Heart right ventricle (tissue), 16 donors: ENCODE results near the gene CATSPERE. TPM values are rescaled to one million over a fixed set of nuclear protein-coding genes. Genes with fewer than 3 reads are reported as not detected.

Experiments
- ATAC-seq, 8 donors: fragments of 200-7000 bp; cut with Tn5 transposase; one replicate each; pipeline ENCODE4 v1.9.1; 2020; ENCODE audit warnings: mild to moderate bottlenecking in 8 of 8, moderate library complexity in 8 of 8, moderate number of reproducible peaks in 1 of 8
- DNase-seq, 2 donors: peaks; one replicate each; pipeline ENCODE4 v3.0.0-alpha.2; 2020
- H3K27ac ChIP-seq, 10 donors: fragments of 200-600 bp; sonication (generic) in 2 of 10; one replicate each; pipeline versions ENCODE4 v1.5.0 to v1.8.0; 2020 to 2022; ENCODE audit warnings: mild to moderate bottlenecking in 3 of 10
- H3K27me3 ChIP-seq, 7 donors: fragments of 200-600 bp; one replicate each; pipeline ENCODE4 v1.8.0; 2021 to 2022; ENCODE audit warnings: mild to moderate bottlenecking in 2 of 7
- H3K36me3 ChIP-seq, 9 donors: fragments of 200-600 bp; sonication (generic) in 1 of 9; one replicate each; pipeline versions ENCODE4 v1.5.0 to v1.8.0; 2020 to 2022; ENCODE audit warnings: mild to moderate bottlenecking in 2 of 9
- H3K4me1 ChIP-seq, 9 donors: fragments of 200-600 bp; sonication (generic) in 1 of 9; one replicate each; pipeline versions ENCODE4 v1.5.0 to v1.8.0; 2020 to 2022; ENCODE audit warnings: mild to moderate bottlenecking in 4 of 9
- H3K4me3 ChIP-seq, 10 donors: fragments of 200-600 bp; sonication (generic) in 2 of 10; one replicate each; pipeline versions ENCODE4 v1.5.0 to v1.8.0; 2020 to 2022; ENCODE audit warnings: mild to moderate bottlenecking in 7 of 10, moderate library complexity in 2 of 10
- H3K9me3 ChIP-seq, 11 donors: fragments of 200-600 bp in 10 of 11; sonication (generic) in 2 of 11; one replicate each; pipeline versions ENCODE4 v1.5.0 to v1.8.0; 2013 to 2022; ENCODE audit warnings: mild to moderate bottlenecking in 2 of 11, control low read depth in 1 of 11, moderate library complexity in 1 of 11
- CTCF ChIP-seq, 9 donors: fragments of 200-600 bp; sonication (generic) in 2 of 9; IDR thresholded peaks; one replicate each; pipeline versions ENCODE4 v1.5.0 to v1.8.0; 2021 to 2022; ENCODE audit warnings: antibody characterized with exemption in 9 of 9, mild to moderate bottlenecking in 5 of 9, moderate library complexity in 1 of 9
- WGBS, 2 donors: extraction: QIAGEN DNeasy Blood & Tissue Kit; methylation state at CpG; one replicate each; pipeline ENCODE4 v1.1.7; 2013; ENCODE audit warnings: inconsistent platforms in 1 of 2; 5-methylcytosine and 5-hydroxymethylcytosine counted together
- intact Hi-C, 10 donors: fragments of 100-400 bp; cut with DNase I; formaldehyde crosslinking; loops; one replicate each; pipeline versions ENCODE4 v1.11.1 to v1.14.2; 2022
- polyA plus RNA-seq, 2 donors: library from polyadenylated mRNA; stranded (reverse); fragments of 200-250 nt; gene quantifications; one replicate each; pipeline ENCODE4 v1.2.3, GENCODE V29; 2013
- total RNA-seq, 10 donors: library from RNA; stranded (reverse); fragmentation: NEBNext Ultra II Directional in 3 of 10; extraction: Animal tissue kit (Norgen Biotek cat#: 25700) in 3 of 10; gene quantifications; one replicate each; pipeline versions ENCODE4 v1.2.1 to v1.2.4, GENCODE V29; 2021 to 2023
- donor health status: Arrhythmogenic right ventricular cardiomyopathy.
- donor health status: ischemic (EF 13 %, LVEDD 7.1; RV severe dilation, severe dysfunction).
- donor health status: healthy with polysubstance abuse.
- donor health status: DM: no; HTN: yes; CAD: no.
- donor health status: DM: no; HTN: no; CAD: no.
- donor health status: ischemic (EF 25% LVEDD 6.9; RV normal size, moderate dysfunction).
- donor health status: ischemic (EF 25% LVEDD 5.7; RV mildly dilated, moderate dysfunction).
- donor health status: healthy.
- donor health status: DM: yes; HTN: yes; CAD: no.
- donor health status: Ischemic cardiomyopathy.
- donor health status: ischemic (EF 35%, LVEDD 5.7; RV mildly dilated, moderate dysfunction).
- donor health status: nonischemic (EF 11% LVEDD 7.7; RV severe dilation, severe dysfunction).
- donor health status: DM: yes; HTN: yes; CAD: no.
- donor health status: PGD.
- donor health status: ischemic (EF 29% LVEDD 5.4; RV normal size, mild dysfunction).
- donor health status: nonischemic (EF 23%, LVEDD 6.1; RV moderate dilation, normal function).

CATSPERE gene
- total and polyA plus RNA-seq, 12 donors, result 0.07 to 0.83 (median 0.26) TPM; not detected in 1

DNA sequence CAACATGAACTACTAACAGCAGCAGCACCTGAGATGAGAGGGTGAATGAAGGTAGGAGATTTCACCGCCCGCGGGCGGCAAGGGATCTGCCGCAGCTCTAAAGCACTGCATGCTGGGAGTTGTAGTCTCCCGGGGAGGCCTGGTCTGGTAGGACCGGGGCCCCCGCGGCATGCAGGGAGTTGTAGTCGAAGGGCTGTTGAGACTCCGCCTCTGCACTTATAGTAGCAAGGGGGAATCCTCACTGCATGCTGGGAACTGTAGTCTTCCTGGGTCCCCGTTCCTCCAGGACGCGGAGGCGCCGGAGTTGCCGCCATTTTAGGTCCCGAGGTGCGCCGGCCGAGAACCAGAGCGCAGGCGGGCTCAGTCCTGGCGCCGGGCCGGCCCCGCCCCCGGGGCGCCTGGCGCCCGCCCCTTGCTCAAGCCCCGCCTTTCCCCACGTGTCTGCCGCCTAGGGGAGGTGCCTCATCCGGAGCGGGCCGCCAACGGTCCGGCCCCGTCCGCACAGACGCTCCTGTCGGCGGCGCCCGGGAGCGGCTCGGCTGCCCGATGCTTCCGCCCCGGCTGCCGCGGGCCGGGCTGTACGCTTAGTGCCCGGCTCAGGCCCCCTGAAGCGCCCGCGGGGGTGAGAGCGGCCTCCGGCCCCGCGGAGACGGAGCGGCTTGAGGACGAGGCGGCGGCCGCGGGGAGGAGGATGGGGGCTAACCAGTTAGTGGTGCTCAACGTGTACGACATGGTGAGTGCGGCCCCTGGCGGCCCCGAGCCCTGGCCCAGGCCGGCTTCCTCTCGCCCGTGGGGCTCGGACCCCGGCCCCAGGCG lies 191.8 kb downstream of the CATSPERE start, which contains the start of gene DESI2:
Gene DESI2, plus strand, starts transcription at position 504 of the 816 bp plus-strand sequence. Its CDS starts 188 bp downstream, at position 692.
- intact Hi-C loops, result loop anchor here in 7 of 10 donors (2.0 to 10.0 kb wide), 11 partner anchors 144 to 318 kb away; partner anchors contain the start of genes ADSS2 (in 4 of the 7), CATSPERE (in 1 of the 7), COX20 (in 1 of the 7) and HNRNPU (in 1 of the 7)
- Histone ChIP-seq H3K9me3 (no peaks in the 10 kb centered on the region), H3K27me3 (no peaks in the 10 kb centered on the region), H3K27ac (peak within 1 kb of the TSS; percentile 85 to 99 (median 96)), H3K36me3 (peaks cover 0 to 13% (median 0%) of the 10 kb centered on the region in 9 donors), H3K4me1 (peaks cover 10 to 48% (median 40%) of the 10 kb centered on the region in 9 donors), H3K4me3 (peak within 1 kb of the TSS; percentile 71 to 97 (median 85))
- peak; percentile 96 to 99 (median 98) for ATAC-seq
- 0% methylated on average over 81 of the region's 81 CpGs for WGBS, 2 donors
- peak; percentile 30 to 80 (median 55) for TF ChIP-seq CTCF (IDR thresholded peaks at IDR 0.05)
- DNase-seq, result peak; percentile 97 to 99

GRCh38 chr1:244653439-244654107 lies 192.5 kb downstream of the CATSPERE start:
- peak overlapping the region; percentile 85 to 99 (median 96) for H3K27ac ChIP-seq
- no peak for DNase-seq
- H3K4me3 ChIP-seq, result peak overlapping the region; percentile 71 to 97 (median 85)
- no peak for TF ChIP-seq CTCF (IDR thresholded peaks at IDR 0.05)
- ATAC-seq, result peak in 1 of 8 donors; percentile 0
- H3K4me1 ChIP-seq, result peaks cover 12 to 56% (median 47%) of the 10 kb centered on the region in 9 donors
- H3K36me3 ChIP-seq, result peaks cover 0 to 16% (median 0%) of the 10 kb centered on the region in 9 donors
- H3K9me3 ChIP-seq, result no peaks in the 10 kb centered on the region
- 0 to 1% methylated on average over 34 of the region's 34 CpGs for WGBS, 2 donors
- intact Hi-C loops, result loop anchor here in 7 of 10 donors (2.0 to 10.0 kb wide), 11 partner anchors 144 to 317 kb away; partner anchors contain the start of genes ADSS2 (in 4 of the 7), CATSPERE (in 1 of the 7), COX20 (in 1 of the 7) and HNRNPU (in 1 of the 7)
- no peaks in the 10 kb centered on the region for H3K27me3 ChIP-seq

DNA sequence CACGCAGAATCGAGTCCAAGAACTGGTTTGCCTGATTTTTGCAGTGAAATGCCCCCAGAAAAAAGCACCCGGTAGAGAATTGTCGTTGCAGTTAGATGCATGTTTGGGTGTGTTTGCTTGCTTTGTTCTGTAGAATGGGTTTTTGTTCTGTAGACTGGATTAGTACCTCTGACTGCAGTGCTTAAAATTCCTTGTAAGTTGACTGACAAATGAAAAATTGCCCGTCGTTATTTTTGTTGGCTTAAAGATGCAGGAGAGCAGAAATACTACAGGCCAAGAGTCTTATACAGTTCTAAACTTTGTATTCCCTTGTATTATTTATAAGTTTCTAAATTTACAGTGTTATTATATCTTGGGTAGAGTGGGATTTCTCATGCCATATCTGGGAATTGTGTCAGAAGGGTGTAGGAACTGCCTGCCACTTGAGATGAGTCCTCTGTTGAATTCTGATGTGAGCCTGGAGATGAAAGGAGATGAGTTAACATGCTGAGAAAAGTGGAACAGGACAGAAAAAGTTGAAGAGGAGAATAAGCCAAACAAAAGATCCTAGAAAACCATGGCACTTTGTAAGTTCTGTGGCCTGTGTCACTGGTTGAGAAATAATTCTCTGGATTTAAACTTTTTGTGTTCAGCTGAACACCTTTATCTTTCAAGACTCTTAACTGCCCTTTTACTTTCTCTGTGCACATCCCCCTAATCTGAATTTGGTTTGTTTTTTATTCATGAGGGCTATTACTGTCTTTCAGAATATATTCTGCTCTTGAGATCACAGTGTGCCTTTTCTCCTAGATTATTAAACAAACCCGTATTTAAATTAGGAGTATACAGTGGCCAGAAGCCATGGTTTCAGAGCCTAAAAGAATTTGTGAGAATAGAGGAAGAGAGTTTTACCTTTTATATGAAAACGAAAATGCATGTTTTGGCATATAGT lies 193.3 kb downstream of the CATSPERE start:
- ATAC-seq (no peak), DNase-seq (no peak)
- intact Hi-C loops, result loop anchor here in 6 of 10 donors (5.0 to 10.0 kb wide), 9 partner anchors 143 to 313 kb away; partner anchors contain the start of genes ADSS2 (in 4 of the 6), CATSPERE (in 1 of the 6), COX20 (in 1 of the 6) and HNRNPU (in 1 of the 6)
- Histone ChIP-seq H3K4me3 (peak overlapping the region; percentile 71 to 97 (median 85)), H3K4me1 (peaks cover 12 to 61% (median 52%) of the 10 kb centered on the region in 9 donors), H3K27ac (peak overlapping the region in 9 of 10 donors; percentile 92 to 99 (median 96)), H3K27me3 (no peaks in the 10 kb centered on the region), H3K9me3 (no peaks in the 10 kb centered on the region), H3K36me3 (peaks cover 0 to 19% (median 1%) of the 10 kb centered on the region in 9 donors)
- 8 to 12% methylated on average over 8 of the region's 8 CpGs for WGBS, 2 donors
- no peak for TF ChIP-seq CTCF (IDR thresholded peaks at IDR 0.05)
